Jurkat, Clone E6-1 (cell line): ENCODE results near the gene SPTBN4.
A peak's percentile ranks its signal among the peaks of the same experiment; 100 is the strongest.

Experiments used
- DNase-seq: peaks from one replicate; pipeline ENCODE4 v3.0.0-alpha.2; 2011; ENCODE audit warnings: low read depth, low spot score
- H3K4me3 ChIP-seq: 2 replicates; pipeline ENCODE4 v1.5.1; 2011; ENCODE audit warnings: mild to moderate bottlenecking, low read length, control low read depth, moderate library complexity

Gene SPTBN4

DNA sequence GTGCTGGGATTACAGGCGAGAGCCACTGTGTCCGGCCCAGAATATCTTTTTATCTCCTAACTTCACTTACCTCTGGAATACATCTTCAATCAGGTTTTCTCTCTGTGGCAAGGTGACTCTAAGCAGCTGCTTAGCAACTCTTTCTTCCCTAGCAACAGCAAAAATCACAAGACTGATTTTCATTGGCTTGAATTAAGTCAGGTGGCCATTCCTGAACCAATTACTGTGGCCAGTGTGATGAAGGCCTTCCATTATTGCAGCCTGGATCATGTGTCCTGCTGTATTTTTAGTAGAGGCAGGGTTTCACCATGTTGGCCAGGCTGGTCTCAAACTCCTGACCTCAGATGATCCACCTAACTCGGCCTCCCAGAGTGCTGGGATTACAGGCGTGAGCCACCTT lies 125.4 kb downstream of the SPTBN4 start:
- H3K4me3 ChIP-seq: no peak overlapping the region
- peak; percentile 84 for DNase-seq

DNA sequence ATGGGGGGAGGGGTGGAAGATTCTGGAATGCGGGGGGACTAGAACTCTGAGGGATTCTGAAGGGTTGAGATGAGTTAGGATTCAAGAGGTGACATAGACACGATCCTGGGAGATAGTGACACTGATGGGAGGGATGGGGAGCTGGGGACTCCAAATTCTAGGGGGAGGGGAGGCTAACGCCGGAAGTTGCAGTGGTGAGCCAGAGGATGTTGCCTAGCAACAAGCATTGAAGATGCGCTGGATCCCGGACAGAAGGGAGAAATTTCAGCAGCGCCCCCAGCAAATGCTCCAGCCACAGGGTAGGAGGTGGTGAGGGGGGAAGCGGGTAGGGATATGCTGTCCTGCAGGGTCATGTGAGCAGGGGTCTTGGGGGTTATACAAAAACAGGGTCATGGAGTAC lies 127.5 kb downstream of the SPTBN4 start:
- H3K4me3 ChIP-seq: no peak overlapping the region
- DNase-seq: peak; percentile 47

DNA sequence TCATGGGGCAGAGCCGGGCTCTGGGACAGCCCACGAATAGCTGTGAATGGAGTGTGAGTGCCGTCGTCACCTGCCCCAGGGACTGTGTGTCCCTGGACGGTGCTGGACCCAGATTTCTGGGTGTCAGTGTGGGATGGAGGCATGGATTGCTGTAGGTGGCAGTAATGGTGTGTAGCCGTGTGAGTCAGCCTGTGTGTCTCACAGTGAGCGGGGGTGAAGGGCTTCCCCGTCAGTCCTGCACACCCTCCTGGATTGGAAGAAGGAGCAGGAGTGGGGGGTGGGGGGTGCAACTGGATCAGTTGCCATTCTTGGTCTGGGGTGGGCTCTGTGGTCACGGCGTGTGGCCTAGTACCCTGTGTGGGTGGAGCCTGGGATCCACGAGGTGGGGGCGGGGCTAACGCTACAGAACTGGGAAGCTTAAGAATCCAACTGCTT lies 127.9 kb downstream of the SPTBN4 start:
- DNase-seq: no peak
- H3K4me3 ChIP-seq: no peak overlapping the region

DNA sequence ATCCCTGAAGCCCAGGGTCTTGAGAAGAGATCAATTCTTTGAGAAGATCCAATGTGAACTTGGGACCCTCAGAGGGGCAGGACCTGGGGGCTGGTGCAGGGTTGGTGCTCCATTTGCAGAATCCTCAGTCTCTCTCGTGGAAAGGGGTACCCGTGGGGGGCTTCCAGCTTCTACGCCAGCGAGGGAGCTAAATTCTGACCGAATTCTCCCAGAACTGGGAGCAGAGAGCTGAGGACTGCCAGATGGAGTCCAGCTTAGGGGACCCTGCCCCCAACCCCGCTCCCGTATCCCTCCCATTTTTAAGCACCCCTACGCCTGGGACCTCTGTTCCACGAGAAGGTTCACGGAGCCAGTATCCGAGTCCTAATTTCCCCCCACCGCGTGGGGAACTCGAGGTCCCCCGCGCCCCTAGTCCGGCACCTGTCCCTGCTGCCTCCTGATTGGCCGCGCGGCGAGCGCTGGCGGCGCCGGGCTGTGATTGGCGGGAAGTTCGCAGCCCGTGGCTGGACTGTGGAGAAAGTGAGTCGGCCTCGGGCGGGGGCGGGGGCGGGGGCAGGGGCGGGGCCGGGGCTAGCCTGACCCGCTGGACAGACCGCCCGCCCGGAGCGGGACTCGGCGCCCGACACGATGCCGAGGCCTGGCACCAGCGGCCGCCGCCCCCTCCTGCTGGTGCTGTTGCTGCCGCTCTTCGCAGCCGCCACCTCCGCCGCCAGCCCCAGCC lies 130.0 kb downstream of the SPTBN4 start:
- no peak overlapping the region for H3K4me3 ChIP-seq
- no peak for DNase-seq

DNA sequence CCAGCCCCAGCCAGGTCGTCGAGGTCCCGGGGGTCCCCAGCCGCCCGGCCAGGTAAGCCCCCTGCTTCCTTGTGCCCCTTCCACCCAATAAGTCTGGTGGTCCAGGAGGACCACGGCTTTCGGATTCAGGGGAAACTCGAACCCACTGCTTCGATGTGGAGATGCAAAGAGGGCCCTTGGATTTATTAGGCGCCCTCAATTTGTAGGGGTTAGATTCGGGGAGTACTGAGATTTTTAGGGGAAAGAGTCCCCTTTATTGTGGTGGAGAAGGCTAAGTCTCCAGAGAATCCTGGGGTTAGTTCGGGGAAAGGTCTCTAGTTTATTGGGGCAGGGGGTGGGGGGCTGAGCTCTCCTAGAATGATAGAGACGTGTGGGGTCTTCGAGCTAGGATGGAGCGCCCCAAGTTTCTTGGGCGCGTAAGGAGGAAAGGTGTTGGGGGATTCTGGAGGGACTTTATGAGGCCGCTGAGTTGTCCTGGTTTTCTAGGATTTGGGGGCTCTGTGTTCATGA lies 130.6 kb downstream of the SPTBN4 start:
- DNase-seq: no peak
- H3K4me3 ChIP-seq: no peak overlapping the region

DNA sequence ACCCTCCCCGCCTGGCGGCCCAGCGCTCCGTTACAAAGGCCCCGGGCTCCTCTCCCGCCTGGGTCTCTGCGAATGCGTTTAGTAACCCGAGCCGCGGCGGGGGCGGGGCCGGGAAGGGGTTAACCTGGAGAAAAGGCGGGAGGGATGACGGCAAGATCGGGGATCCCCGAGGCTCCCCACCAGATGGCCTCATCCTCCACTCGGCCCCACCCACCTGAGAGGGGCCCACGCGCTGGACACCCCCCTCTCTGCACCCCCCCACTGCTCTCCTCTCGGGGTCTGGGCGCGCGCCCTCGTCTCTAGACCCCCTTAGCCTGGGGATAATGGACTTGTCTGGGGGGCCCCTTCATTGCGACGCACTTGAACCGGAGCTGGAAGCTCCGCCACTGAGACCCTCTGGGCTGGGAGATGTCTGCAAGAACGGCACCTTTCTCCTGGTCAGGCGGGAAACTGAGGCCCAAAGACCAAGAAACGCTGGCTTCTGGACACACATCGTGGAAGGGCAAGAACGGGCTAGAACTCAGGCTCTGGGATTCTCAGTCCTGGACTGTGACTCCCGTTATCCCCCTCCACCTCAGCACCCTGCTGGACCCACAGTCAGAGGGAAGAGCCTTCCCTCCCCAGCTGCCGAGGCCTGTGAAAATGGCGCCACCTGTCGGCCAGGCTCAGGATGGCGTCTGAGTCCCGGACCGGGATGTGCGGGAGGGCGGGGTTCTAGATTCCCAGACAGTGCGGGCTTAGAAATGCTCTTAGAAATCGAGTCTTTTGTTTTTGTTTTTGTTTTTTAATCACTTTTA lies 131.5 kb downstream of the SPTBN4 start:
- DNase-seq: peak; percentile 60
- H3K4me3 ChIP-seq: peak overlapping the region; percentile 47

DNA sequence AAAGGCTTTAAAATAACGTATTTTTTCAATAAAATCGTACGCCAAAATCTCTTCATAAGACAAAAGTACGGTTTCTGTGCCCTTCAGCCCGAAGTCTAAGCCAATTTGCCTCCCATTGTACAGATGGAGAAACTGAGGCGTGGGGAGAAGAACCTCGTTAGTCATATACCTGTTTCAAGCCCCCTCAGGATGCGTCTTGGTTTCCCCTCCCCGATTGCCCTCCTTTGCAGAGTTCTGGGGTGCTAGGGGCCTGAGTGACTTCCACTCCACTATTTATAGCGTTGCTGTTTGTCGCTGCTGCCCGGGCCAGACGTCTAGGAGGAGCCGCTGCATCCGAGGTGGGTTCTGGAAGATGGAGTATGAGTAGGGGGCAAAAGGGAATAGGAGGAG lies 132.1 kb downstream of the SPTBN4 start:
- DNase-seq: no peak
- no peak overlapping the region for H3K4me3 ChIP-seq

DNA sequence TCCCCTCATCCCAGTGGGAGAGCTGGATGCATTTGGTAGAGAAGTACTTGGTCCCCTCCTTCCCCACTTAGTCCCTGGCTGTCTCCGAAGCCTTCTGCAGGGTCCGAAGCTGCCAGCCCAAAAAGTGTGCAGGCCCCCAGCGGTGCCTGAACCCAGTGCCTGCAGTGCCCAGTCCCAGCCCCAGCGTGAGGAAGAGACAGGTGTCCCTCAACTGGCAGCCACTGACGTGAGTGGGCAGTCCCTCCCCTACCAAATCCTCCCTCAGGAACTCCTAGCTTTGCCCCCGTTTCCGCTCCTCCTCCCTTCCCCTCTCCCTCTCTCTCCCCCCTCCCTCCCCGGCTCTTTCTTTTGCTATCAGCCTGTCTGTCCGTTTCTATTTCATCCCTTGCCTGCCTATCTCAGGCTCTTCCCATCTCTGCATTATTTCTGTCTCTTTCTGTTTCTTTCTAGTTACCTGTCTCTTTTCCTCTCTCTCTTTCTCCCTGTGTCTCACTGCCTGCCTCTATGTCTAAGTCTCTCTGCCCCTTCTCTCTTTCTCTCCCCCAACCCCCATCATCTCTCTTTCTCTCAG lies 132.6 kb downstream of the SPTBN4 start:
- no peak for DNase-seq
- H3K4me3 ChIP-seq: no peak overlapping the region

DNA sequence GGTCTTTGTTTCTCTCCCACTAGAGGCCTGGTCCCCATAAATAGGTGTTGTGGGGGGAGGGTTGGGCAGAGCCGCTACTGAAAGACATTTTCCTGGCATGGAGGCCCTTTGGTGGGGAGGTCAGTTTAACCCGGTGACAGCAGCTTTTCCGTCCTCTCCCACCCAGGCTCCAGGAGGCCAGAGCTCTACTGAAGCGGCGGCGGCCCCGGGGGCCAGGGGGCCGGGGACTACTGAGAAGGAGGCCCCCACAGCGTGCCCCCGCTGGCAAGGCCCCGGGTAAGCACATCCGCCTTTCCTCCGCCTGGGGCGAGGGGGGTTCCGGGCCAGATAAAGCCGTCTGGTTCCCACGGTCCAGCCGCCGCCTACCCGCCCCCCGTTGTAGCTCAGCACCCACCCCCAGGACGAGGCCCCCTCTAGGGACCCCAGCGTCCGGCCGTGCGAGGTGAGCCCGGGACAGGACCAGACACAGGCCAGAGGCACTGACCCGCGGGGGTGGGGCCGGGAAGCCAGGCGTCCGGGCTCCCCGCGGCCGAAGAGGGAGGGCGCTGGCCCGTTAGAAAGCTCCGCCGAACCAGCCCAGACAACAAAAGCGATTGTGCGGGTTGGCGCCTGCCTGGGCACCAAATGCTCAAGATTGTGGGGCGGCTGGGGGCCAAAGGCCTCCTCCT lies 133.2 kb downstream of the SPTBN4 start:
- no peak overlapping the region for H3K4me3 ChIP-seq
- DNase-seq: no peak

DNA sequence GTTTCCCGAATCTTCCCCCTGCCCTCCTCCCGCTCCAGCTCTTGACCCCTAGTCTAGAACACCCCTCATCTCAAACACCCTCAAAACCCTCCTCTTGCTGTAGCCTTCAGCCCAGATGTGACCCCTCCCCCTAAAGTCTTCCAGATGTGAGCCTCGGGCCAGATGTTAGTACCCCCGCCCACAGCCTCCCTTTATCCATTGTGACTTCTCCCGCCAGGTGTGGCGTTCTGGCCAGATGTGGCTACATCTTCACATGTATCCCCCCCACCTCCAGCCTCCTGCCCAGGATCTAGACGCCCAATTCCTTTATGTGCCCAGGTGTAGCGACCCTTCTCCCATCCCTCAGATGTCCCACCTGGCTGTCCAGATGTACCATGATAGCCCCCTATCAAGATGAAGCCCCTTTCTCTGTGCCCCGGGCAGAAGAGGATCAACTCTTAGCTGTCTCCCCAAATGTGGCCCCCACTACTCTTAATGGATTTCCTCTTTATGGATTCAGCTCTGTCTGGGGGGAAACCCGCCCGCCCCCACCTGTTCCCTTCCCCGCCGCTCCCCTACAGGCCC lies 133.9 kb downstream of the SPTBN4 start:
- peak overlapping the region; percentile 15; the same call in 1 of the 2 replicates for H3K4me3 ChIP-seq

DNA sequence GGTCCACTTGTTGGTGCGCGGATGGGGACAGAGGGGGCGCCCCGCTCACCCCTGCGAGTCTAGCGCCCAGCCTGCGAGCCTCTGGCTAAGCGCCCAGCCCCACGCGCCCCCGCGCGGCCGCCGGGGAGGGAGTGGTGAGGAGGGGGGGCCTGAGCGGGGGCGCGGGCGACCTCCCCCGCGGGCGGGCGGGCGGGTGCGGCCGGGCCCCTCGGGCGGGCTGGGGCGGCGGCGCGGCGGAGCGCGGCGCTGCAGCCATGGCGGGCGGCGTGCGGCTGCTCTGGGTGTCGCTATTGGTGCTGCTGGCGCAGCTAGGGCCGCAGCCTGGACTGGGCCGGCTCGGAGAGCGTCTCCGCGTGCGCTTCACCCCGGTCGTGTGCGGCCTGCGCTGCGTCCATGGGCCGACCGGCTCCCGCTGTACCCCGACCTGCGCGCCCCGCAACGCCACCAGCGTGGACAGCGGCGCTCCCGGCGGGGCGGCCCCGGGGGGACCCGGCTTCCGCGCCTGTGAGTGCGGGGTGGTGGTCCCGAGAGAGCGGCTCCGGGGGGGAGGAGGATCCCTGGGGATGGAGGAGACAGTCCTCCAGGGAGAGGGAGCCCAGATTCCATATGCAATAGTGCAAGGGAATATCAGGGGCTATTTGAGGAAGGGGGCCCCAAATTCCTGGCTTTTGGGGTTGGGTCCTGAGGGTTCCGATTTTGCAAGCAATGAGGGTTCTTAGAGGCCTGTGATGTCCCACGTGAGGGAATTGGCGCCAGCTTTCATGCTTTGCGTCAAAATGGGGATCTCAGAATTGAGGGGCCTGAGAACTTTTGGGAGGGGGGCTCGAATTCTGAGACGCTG lies 134.6 kb downstream of the SPTBN4 start, which contains the start of gene LTBP4:
TSS of gene LTBP4 (plus strand) at position 236 of the 841 bp plus-strand sequence. CDS start at position 255, 19 bp downstream.
- DNase-seq: no peak
- peak within 1 kb of the TSS; percentile 31 for H3K4me3 ChIP-seq

More for the DNA sequence above, 133.9 kb downstream of the SPTBN4 start:
- no peak for DNase-seq

DNA sequence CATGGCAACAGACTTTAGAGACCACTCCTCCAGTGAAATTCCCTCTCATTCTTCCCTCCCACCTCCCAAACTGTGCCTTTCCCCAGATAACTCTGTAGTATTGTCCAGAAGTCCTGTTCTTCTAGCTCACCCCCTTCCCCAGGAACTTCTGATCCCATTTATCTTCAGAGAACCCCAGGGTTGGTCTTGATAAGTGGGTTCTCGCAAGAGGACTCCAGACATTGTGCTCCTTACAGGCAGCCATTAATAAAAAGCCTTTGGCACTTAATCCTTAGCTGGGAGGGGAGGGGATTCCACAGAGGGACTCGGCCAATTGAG lies 136.2 kb downstream of the SPTBN4 start:
- DNase-seq: no peak
- H3K4me3 ChIP-seq: no peak overlapping the region; the same call in 1 of the 2 replicates

DNA sequence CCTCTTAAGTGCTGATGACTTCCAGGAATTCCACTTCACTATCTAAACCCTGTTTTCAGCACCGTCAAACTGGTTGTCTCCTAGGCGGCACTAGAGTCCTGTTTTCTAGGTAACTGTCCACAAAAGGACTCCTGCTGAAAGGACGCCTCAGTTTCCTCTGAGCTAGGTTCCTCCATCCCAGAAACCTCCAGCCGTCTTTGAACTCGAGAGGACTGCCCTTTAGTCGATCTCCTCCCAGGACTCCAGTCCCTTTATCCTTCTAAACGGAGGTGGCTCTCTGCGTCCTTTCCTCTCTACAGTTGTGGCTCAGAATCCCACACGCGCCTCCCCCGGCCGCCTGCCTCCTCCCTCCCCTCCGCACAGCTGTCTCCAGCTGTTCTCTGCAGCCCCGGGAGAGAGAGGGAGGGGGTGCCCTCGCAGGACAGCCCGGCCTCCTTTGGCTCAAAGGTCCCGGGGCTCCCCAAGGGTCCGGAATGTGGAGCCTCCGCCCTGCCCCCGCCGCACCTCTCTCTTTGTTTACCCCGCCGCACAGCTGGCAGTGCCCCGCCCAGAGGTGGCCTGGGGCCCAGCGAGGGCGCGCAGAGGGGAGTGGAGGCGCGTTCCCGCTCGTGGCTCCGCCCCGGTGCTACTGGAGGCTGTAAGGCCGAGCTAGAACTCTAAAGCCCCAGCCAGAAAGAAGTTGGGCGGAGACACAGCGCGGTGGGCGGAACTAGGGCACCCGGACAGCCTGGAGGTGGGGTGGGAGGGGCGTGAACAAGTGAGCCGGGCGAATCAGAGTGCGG lies 136.8 kb downstream of the SPTBN4 start:
- peak overlapping the region; percentile 45 for H3K4me3 ChIP-seq

DNA sequence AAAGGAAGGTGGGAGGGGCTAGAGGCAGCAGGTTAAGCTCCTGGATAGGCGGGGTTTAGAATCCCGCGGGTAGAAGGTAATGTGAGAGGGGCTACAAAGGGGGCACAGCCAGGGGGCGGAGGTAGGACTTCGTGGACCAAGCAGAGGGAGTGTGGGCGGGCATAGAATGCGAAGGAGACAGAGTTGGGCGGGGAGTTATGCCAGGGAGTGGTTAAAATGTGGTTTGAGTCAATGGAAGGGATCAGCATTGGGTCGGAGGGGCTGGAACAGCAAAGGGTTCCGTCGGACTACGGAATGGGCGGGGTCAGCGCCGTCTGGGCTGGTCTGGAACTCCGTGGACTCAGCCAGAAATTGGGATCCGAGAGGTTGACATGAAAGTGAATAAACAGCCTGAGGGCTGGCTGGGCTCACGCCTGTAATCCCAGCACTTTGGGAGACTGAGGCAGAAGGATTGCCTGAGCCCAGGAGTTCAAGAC lies 137.4 kb downstream of the SPTBN4 start:
- no peak for DNase-seq
- peak overlapping the region; percentile 28 for H3K4me3 ChIP-seq

More for the DNA sequence above, 136.8 kb downstream of the SPTBN4 start:
- peak; percentile 98 for DNase-seq

DNA sequence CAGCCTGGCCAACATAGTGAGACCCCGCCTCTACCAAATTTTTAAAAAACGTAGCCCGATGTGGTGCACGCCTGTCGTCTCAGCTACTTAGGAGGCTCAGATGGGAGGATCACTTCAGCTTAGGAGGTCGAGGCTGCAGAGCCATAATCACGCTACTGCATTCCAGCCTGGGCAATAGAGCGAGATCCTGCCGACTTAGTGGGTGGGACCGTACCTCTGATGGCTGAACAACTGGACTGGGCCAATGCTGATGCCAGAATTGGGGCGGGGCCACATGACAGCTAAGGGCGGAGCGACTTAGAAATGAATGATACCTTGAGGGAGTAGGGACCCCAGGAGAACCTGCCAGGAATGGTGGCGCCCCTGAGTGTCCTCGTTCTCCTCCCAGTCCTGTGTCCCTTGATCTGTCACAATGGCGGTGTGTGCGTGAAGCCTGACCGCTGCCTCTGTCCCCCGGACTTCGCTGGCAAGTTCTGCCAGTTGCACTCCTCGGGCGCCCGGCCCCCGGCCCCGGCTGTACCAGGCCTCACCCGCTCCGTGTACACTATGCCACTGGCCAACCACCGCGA lies 137.9 kb downstream of the SPTBN4 start:
- no peak for DNase-seq
- H3K4me3 ChIP-seq: peak overlapping the region; percentile 66

DNA sequence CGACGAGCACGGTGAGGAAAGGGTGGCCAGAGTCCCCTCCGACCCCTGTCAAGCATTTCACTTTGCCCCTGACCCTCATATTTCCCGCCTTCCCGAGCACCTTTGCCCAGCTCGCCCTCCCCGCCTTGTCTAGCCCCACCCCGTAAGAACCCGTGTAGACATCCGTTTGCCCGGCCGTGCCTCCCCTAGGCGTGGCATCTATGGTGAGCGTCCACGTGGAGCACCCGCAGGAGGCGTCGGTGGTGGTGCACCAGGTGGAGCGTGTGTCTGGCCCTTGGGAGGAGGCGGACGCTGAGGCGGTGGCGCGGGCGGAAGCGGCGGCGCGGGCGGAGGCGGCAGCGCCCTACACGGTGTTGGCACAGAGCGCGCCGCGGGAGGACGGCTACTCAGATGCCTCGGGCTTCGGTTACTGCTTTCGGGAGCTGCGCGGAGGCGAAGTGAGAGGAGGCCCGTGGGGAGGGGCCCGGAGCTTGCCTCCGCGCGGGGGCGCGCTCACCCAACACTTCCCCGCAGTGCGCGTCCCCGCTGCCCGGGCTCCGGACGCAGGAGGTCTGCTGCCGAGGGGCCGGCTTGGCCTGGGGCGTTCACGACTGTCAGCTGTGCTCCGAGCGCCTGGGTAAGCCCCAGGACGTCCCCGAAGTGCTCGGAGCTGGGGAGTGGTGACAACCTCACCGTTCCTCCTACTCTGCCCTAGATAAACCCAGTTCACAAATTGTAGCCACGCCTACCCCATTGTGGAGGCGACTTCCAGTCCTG lies 138.6 kb downstream of the SPTBN4 start:
- peak; percentile 75 for DNase-seq

More for the DNA sequence above, 138.6 kb downstream of the SPTBN4 start:
- peak overlapping the region; percentile 66 for H3K4me3 ChIP-seq
